ENCODE data around the gene TFPI2.

DNA sequence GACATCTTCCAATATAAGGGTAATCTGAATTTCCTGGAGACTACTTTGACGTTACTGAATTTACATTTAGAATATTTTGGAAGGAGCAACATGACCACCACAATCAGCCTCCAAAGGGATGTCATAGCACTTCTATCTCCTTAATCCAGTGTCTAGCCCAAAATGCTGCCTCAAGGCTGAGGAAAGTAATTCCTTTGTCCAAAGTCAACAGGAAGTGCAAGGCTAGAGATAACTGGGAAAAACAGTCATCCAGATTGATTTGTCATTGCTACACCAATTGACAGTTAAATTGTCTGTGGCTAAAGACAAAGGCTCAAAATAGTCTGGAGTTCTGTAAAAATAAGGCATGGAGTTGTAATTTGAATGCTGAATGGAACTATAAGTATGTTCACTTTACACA is 3.9 kb upstream of the TFPI2 start:
- TF ChIP-seq, protein P1, sequence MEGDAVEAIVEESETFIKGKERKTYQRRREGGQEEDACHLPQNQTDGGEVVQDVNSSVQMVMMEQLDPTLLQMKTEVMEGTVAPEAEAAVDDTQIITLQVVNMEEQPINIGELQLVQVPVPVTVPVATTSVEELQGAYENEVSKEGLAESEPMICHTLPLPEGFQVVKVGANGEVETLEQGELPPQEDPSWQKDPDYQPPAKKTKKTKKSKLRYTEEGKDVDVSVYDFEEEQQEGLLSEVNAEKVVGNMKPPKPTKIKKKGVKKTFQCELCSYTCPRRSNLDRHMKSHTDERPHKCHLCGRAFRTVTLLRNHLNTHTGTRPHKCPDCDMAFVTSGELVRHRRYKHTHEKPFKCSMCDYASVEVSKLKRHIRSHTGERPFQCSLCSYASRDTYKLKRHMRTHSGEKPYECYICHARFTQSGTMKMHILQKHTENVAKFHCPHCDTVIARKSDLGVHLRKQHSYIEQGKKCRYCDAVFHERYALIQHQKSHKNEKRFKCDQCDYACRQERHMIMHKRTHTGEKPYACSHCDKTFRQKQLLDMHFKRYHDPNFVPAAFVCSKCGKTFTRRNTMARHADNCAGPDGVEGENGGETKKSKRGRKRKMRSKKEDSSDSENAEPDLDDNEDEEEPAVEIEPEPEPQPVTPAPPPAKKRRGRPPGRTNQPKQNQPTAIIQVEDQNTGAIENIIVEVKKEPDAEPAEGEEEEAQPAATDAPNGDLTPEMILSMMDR (IDR thresholded peaks at IDR 0.05), result no peak
- TF ChIP-seq POLR2A (IDR thresholded peaks at IDR 0.05) (no peak), EP300 (IDR thresholded peaks at IDR 0.05) (no peak), POLR2AphosphoS5 (IDR thresholded peaks at IDR 0.05) (no peak)

All from stomach (tissue), 4 donors.